ENCODE measurements around the gene LAPTM5. TPM values are rescaled to one million over a fixed set of nuclear protein-coding genes. Genes with fewer than 3 reads are reported as not detected.

Gene LAPTM5
- total RNA-seq, 3 donors from 2014 or later = 41.3 to 130 (median 70.1) TPM

DNA sequence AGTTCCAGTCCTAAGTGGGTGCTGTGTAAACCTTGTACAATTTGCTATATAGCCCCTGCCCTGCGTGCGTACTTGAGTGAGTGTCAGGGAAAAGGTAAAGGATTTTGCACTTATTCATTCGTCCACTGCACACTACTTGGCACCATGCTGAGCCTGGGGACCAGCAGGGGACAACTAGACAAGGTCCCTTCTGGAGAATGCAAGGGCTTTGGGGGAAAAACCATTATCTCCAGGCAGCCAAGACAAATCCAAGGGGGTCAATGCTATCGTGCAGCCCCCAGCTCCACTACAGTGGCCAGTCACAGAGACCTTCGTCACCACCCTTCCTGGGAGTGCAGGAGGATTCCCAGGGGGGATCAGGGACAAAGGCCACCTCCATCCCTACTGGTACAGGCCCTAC, 73.9 kb downstream of the LAPTM5 start:
- intact Hi-C loops (cut with DNase I; ENCODE audit: low total_unique reads) = no loop called here
- H3K36me3 ChIP-seq = no peaks in the 10 kb centered on the region
- no peak for TF ChIP-seq POLR2A (IDR thresholded peaks at IDR 0.05)
- TF ChIP-seq, protein P1, sequence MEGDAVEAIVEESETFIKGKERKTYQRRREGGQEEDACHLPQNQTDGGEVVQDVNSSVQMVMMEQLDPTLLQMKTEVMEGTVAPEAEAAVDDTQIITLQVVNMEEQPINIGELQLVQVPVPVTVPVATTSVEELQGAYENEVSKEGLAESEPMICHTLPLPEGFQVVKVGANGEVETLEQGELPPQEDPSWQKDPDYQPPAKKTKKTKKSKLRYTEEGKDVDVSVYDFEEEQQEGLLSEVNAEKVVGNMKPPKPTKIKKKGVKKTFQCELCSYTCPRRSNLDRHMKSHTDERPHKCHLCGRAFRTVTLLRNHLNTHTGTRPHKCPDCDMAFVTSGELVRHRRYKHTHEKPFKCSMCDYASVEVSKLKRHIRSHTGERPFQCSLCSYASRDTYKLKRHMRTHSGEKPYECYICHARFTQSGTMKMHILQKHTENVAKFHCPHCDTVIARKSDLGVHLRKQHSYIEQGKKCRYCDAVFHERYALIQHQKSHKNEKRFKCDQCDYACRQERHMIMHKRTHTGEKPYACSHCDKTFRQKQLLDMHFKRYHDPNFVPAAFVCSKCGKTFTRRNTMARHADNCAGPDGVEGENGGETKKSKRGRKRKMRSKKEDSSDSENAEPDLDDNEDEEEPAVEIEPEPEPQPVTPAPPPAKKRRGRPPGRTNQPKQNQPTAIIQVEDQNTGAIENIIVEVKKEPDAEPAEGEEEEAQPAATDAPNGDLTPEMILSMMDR (IDR thresholded peaks at IDR 0.05) = no peak
- no peak for TF ChIP-seq POLR2AphosphoS5 (IDR thresholded peaks at IDR 0.05)
- DNase-seq (ENCODE audit: low spot score in 2 of 2) = no peak
- peaks cover 0 to 7% of the 10 kb centered on the region in 2 donors for H3K4me1 ChIP-seq
- peaks cover 0 to 12% of the 10 kb centered on the region in 2 donors for H3K27me3 ChIP-seq
- no peaks in the 10 kb centered on the region for H3K9me3 ChIP-seq
- no peak overlapping the region for H3K4me3 ChIP-seq
- H3K27ac ChIP-seq = no peak overlapping the region

Other genes with a start within 250 kb of the LAPTM5 start
- gene MATN1, start 34.2 kb downstream of the LAPTM5 start, total RNA-seq = not detected
- gene SDC3, start 151.0 kb upstream of the LAPTM5 start, total RNA-seq = 10 to 100 TPM; 16.5 to 37.8 (median 26.2) TPM